ENCODE results near the gene ZNF837.

GRCh38 chr19:58318297-58318696 lies 62.5 kb downstream of the ZNF837 start:
- TF ChIP-seq PATZ1 (CRISPR knock-in tag; IDR thresholded peaks at IDR 0.05; ENCODE audit: borderline replicate concordance) (no peak), ZNF8 (CRISPR knock-in tag; IDR thresholded peaks at IDR 0.05) (no peak), SNAI2 (CRISPR knock-in tag; IDR thresholded peaks at IDR 0.05) (no peak), ISL1 (CRISPR knock-in tag; IDR thresholded peaks at IDR 0.05) (no peak), POU6F1 (CRISPR knock-in tag; IDR thresholded peaks at IDR 0.05; ENCODE audit: borderline replicate concordance, low read depth) (no peak), ARNTL (CRISPR knock-in tag; IDR thresholded peaks at IDR 0.05; ENCODE audit: borderline replicate concordance, low read depth) (no peak), CSDC2 (CRISPR knock-in tag; IDR thresholded peaks at IDR 0.05) (no peak), ZFP30 (CRISPR knock-in tag; IDR thresholded peaks at IDR 0.05) (no peak), CSRNP3 (CRISPR knock-in tag; IDR thresholded peaks at IDR 0.05) (no peak), ESRRG (CRISPR knock-in tag; IDR thresholded peaks at IDR 0.05) (no peak), BACH2 (CRISPR knock-in tag; IDR thresholded peaks at IDR 0.05; ENCODE audit: borderline replicate concordance) (no peak)
